ENCODE data around the gene EML2. TPM values are rescaled to one million over a fixed set of nuclear protein-coding genes. Genes with fewer than 3 reads are reported as not detected.
A peak's percentile ranks its signal among the peaks of the same experiment; 100 is the strongest.

The EML2 gene
- total RNA-seq, 2 donors from 2014 or later, result 25.7 to 60.6 TPM

DNA sequence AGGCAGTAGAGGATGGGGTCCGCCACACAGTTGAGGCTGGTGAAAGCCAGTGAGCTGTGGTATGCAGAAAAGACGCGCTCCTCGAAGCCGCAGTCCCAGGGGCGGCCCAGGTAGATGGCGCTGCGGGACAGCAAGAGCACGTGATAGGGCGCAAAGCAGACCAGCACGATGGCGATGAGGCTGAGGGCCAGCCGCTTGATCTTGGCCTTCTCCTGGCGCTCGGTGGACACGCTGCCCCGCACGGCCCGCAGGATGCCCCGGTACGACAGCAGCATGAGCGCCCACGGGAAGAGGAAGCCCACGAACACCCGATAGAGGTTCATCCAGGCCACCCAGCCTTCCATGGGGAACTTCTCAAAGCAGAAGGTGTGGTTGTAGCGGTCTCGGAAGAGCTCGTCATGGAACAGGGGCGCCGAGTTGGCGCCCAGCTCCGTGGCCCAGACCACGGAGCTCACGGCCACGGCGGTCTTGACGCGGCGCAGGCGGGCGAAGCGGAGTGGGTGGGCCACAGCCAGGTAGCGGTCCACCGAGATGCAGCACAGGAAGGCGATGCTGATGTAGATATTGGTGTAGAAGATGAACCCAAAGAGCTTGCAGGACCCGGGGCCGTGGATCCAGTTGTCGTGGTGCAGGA, 48.1 kb downstream of the EML2 start:
- WGBS, 2 donors, result 14 to 35% methylated on average over 13 to 45 of the region's 48 CpGs
- intact Hi-C loops (cut with DNase I), result no loop called here
- peak; percentile 21 to 70 (median 57) for TF ChIP-seq CTCF (IDR thresholded peaks at IDR 0.05)
- no peak for TF ChIP-seq POLR2A (IDR thresholded peaks at IDR 0.05)
- Histone ChIP-seq H3K4me3 (no peak overlapping the region), H3K27me3 (no peaks in the 10 kb centered on the region), H3K36me3 (replicated peaks in 1 of 2; ENCODE audit: insufficient read depth in 1 of 2, low read depth in 2 of 2) (no peaks in the 10 kb centered on the region), H3K4me1 (peaks cover 5% of the 10 kb centered on the region), H3K27ac (no peak overlapping the region), H3K9me3 (no peaks in the 10 kb centered on the region)
- DNase-seq (peak; percentile 69 to 80 (median 72)), ATAC-seq (peak; percentile 85)

DNA sequence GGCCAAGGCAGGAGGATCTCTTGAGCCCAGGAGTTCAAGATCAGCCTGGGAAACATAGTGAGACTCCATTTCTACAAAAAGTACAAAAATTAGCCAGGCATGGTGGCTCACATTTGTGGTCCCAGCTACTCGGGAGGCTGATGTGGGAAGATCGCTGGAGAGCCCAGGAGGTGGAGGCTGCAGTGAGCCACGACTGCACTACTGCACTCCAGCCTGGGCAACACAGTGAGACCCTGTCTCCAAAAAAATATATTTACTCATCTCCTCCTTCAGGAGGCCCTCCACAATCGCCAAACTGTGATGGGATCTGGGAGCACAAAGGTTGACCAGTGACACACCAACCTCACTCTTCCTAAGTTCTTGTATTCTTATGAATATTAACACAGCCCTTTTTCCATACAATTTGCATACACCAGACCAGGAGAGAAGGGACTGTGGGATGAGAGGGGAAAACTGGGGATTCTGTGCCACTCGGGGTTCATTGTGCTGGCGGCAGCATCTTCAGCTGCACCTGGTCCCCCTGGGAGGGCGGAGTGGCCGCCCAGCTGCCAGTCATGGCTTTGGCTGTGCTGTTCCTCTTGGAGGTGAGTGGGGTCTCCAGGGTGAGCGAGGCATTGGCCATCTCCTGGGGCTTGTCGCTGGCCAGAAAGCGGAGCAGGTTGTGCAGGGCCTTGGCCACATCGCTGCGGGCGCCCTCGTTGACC, 48.7 kb downstream of the EML2 start:
- Histone ChIP-seq H3K36me3 (replicated peaks in 1 of 2; ENCODE audit: insufficient read depth in 1 of 2, low read depth in 2 of 2) (no peaks in the 10 kb centered on the region), H3K9me3 (no peaks in the 10 kb centered on the region), H3K27ac (no peak overlapping the region), H3K4me3 (no peak overlapping the region), H3K4me1 (peaks cover 5% of the 10 kb centered on the region), H3K27me3 (no peaks in the 10 kb centered on the region)
- intact Hi-C loops (cut with DNase I), result no loop called here
- TF ChIP-seq POLR2A (IDR thresholded peaks at IDR 0.05) (no peak), CTCF (IDR thresholded peaks at IDR 0.05) (no peak)
- DNase-seq, result no peak
- no peak for ATAC-seq
- whole genome bisulfite sequencing, 2 donors, result 49 to 55% methylated on average over 8 to 15 of the region's 15 CpGs

GRCh38 chr19:45589768-45590167, 49.4 kb downstream of the EML2 start:
- Histone ChIP-seq H3K27ac (no peak overlapping the region), H3K4me3 (no peak overlapping the region), H3K4me1 (peaks cover 9% of the 10 kb centered on the region), H3K36me3 (replicated peaks in 1 of 2; ENCODE audit: insufficient read depth in 1 of 2, low read depth in 2 of 2) (no peaks in the 10 kb centered on the region), H3K27me3 (no peaks in the 10 kb centered on the region), H3K9me3 (no peaks in the 10 kb centered on the region)
- WGBS, 2 donors, result 75 to 86% methylated on average over 4 of the region's 4 CpGs
- no peak for DNase-seq
- intact Hi-C loops (cut with DNase I), result loop anchor here (5.0 kb wide), 1 partner anchor 53 kb away; no protein-coding TSS in a partner anchor
- no peak for ATAC-seq
- no peak for TF ChIP-seq CTCF (IDR thresholded peaks at IDR 0.05)
- no peak for TF ChIP-seq POLR2A (IDR thresholded peaks at IDR 0.05)

DNA sequence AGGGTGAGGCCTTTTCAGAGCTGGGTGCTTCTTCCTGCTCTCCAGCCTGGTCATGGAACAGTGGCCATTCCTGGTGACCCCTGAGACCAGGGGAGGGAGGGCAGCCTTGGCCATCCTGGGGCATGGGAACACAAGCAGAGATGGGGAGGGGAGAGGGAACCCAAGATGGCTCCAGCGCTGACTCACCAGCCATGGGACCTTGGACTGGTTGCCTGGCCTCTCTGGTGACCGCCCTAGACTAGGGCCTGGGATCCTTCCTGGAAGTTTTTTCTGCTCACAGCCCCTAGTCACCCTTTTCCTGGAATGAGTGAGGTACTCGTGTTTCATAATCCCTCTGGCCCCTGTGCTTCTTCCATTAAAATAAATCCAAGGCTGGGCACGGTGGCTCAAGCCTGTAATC, 51.3 kb downstream of the EML2 start:
- 34 to 71% methylated on average over 2 to 4 of the region's 4 CpGs for WGBS, 2 donors
- intact Hi-C loops (cut with DNase I), result loop anchor here (5.0 kb wide), 1 partner anchor 54 kb away; no protein-coding TSS in a partner anchor

More for the DNA sequence above, 51.3 kb downstream of the EML2 start:
- no peaks in the 10 kb centered on the region for H3K36me3 ChIP-seq (replicated peaks in 1 of 2; ENCODE audit: insufficient read depth in 1 of 2, low read depth in 2 of 2)
- TF ChIP-seq POLR2A (IDR thresholded peaks at IDR 0.05) (no peak), CTCF (IDR thresholded peaks at IDR 0.05) (no peak)
- no peaks in the 10 kb centered on the region for H3K9me3 ChIP-seq
- H3K4me1 ChIP-seq, result peaks cover 18% of the 10 kb centered on the region
- ATAC-seq (no peak), DNase-seq (no peak)
- no peak overlapping the region for H3K27ac ChIP-seq
- H3K27me3 ChIP-seq, result no peaks in the 10 kb centered on the region
- no peak overlapping the region for H3K4me3 ChIP-seq
